GM23338 (cell line): ENCODE measurements around the gene ITGB3. TPM values are rescaled to one million over a fixed set of nuclear protein-coding genes. Genes with fewer than 3 reads are reported as not detected.

Experiments
- ATAC-seq: fragments of 200-7000 bp; cut with Tn5 transposase; 3 replicates; pipeline ENCODE4 v1.9.1; 2020
- DNase-seq: peaks from one replicate; pipeline ENCODE4 v3.0.0-alpha.2; 2015; ENCODE audit warnings: low spot score
- H2AFZ ChIP-seq: fragments of 200-600 bp; sonication (generic); 2 replicates; pipeline ENCODE4 v1.8.0; 2016; ENCODE audit warnings: antibody characterized with exemption, mild to moderate bottlenecking, moderate library complexity
- H3F3A ChIP-seq: fragments of 200-600 bp; sonication (generic); replicated peaks from 2 replicates; pipeline ENCODE4 v1.8.0; 2017; ENCODE audit warnings: antibody characterized with exemption, mixed run types, low read depth
- H3K27ac ChIP-seq: fragments of 200-600 bp; sonication (generic); 2 replicates; pipeline ENCODE4 v1.6.1; 2016; ENCODE audit warnings: low read depth
- H3K27me3 ChIP-seq: fragments of 200-600 bp; sonication (generic); 2 replicates; pipeline ENCODE4 v1.8.0; 2016; ENCODE audit warnings: mild to moderate bottlenecking, mixed run types, moderate library complexity; ENCODE audit not compliant: insufficient read depth
- H3K36me3 ChIP-seq: fragments of 200-600 bp; sonication (generic); 2 replicates; pipeline ENCODE4 v1.8.0; 2016; ENCODE audit warnings: mild to moderate bottlenecking; ENCODE audit not compliant: insufficient read depth
- H3K4me1 ChIP-seq: fragments of 200-600 bp; sonication (generic); 2 replicates; pipeline ENCODE4 v1.8.0; 2016; ENCODE audit warnings: mild to moderate bottlenecking, moderate library complexity; ENCODE audit not compliant: insufficient read depth
- H3K4me2 ChIP-seq: fragments of 200-600 bp; sonication (generic); 2 replicates; pipeline ENCODE4 v1.7.1; 2017; ENCODE audit warnings: mixed run types
- H3K4me3 ChIP-seq: fragments of 200-600 bp; sonication (generic); 2 replicates; pipeline ENCODE4 v1.6.1; 2016; ENCODE audit warnings: mixed run types
- H3K79me2 ChIP-seq: fragments of 200-600 bp; sonication (generic); replicated peaks from 2 replicates; pipeline ENCODE4 v1.8.0; 2017; ENCODE audit warnings: mild to moderate bottlenecking; ENCODE audit not compliant: insufficient read depth
- H3K9me2 ChIP-seq: fragments of 200-600 bp; sonication (generic); 2 replicates; pipeline ENCODE4 v1.8.0; 2017; ENCODE audit not compliant: insufficient read depth
- H4K20me1 ChIP-seq: fragments of 200-600 bp; sonication (generic); replicated peaks from 2 replicates; pipeline ENCODE4 v1.8.0; 2017; ENCODE audit warnings: mild to moderate bottlenecking; ENCODE audit not compliant: insufficient read depth
- H3K27ac Mint-ChIP-seq: 2 replicates; pipeline ENCODE4 v1.8.0; 2020; ENCODE audit warnings: inconsistent platforms, mild to moderate bottlenecking, moderate library complexity, mixed read lengths
- H3K27me3 Mint-ChIP-seq: 3 replicates; pipeline ENCODE4 v1.8.0; 2022; ENCODE audit warnings: low read depth, mild to moderate bottlenecking, moderate library complexity, mixed read lengths, inconsistent platforms; ENCODE audit not compliant: insufficient read depth, poor library complexity
- H3K36me3 Mint-ChIP-seq: 3 replicates; pipeline ENCODE4 v1.8.0; 2021; ENCODE audit warnings: low read depth, mild to moderate bottlenecking, inconsistent platforms, moderate library complexity, mixed read lengths
- H3K4me1 Mint-ChIP-seq: 3 replicates; pipeline ENCODE4 v1.8.0; 2020; ENCODE audit warnings: mild to moderate bottlenecking, inconsistent platforms, mixed read lengths
- H3K4me3 Mint-ChIP-seq: 3 replicates; pipeline ENCODE4 v1.8.0; 2021; ENCODE audit warnings: moderate library complexity, mild to moderate bottlenecking, inconsistent platforms, mixed read lengths
- H3K9me3 Mint-ChIP-seq: 3 replicates; pipeline ENCODE4 v1.8.0; 2020; ENCODE audit warnings: moderate library complexity, mild to moderate bottlenecking, inconsistent platforms, mixed read lengths
- CREB1 ChIP-seq: fragments of 250-450 bp; sonication (Bioruptor Pico); IDR thresholded peaks from 2 replicates; pipeline ENCODE4 v1.5.0; 2020; ENCODE audit warnings: low read depth, mild to moderate bottlenecking, moderate library complexity
- EZH2 ChIP-seq: fragments of 200-600 bp; sonication (generic); IDR thresholded peaks from one replicate; pipeline ENCODE4 v1.8.0; 2017; ENCODE audit warnings: antibody characterized with exemption, mild to moderate bottlenecking, low read depth; ENCODE audit not compliant: unreplicated experiment
- EZH2phosphoT487 ChIP-seq: fragments of 200-600 bp; sonication (generic); IDR thresholded peaks from one replicate; pipeline ENCODE4 v1.8.1; 2018; ENCODE audit warnings: antibody characterized with exemption; ENCODE audit not compliant: unreplicated experiment
- JUNB ChIP-seq: IDR thresholded peaks from one replicate; pipeline ENCODE4 v1.6.1; 2016; ENCODE audit warnings: antibody characterized with exemption; ENCODE audit not compliant: unreplicated experiment
- NANOG ChIP-seq: IDR thresholded peaks from 2 replicates; pipeline ENCODE4 v1.6.1; 2016; ENCODE audit warnings: antibody characterized with exemption, borderline replicate concordance
- POLR2AphosphoS5 ChIP-seq: IDR thresholded peaks from 2 replicates; pipeline ENCODE4 v1.6.1; 2016; ENCODE audit warnings: antibody characterized with exemption, low read depth
- STAT1 ChIP-seq: IDR thresholded peaks from one replicate; pipeline ENCODE4 v1.6.1; 2016; ENCODE audit warnings: antibody characterized with exemption; ENCODE audit not compliant: unreplicated experiment
- ZNF114 ChIP-seq: fragments of 250-450 bp; sonication (Bioruptor Pico); IDR thresholded peaks from 2 replicates; pipeline ENCODE4 v1.5.0; 2020; ENCODE audit warnings: mild to moderate bottlenecking, moderate library complexity
- ZNF331 ChIP-seq: fragments of 250-450 bp; sonication (Bioruptor Pico); IDR thresholded peaks from 2 replicates; pipeline ENCODE4 v1.5.0; 2020; ENCODE audit warnings: low read depth, mild to moderate bottlenecking, moderate library complexity
- polyA plus RNA-seq: library from polyadenylated mRNA; unstranded; fragments of >200 nt; fragmentation: Nextera tagmentation; extraction: Ambion mirVana; gene quantifications from 2 replicates; pipeline ENCODE4 v1.2.1, GENCODE V29; 2016
- total RNA-seq: library from RNA; depleted of rRNA; stranded (reverse); fragments of >200 nt; shearing (Covaris generic); gene quantifications from 2 replicates; pipeline ENCODE4 v1.2.3, GENCODE V29; 2014
- TF ChIP-seq, protein P1 (sequence below), 2 experiments: fragments of 200-600 bp in 1 of 2; sonication (generic) in 1 of 2; conservative IDR thresholded peaks; 2 replicates each; pipeline versions ENCODE4 v1.5.1 to v1.6.1; 2016 to 2017; ENCODE audit warnings: antibody characterized with exemption in 2 of 2, low read depth in 2 of 2, mild to moderate bottlenecking in 2 of 2, moderate library complexity in 1 of 2
- TF ChIP-seq, protein P2 (sequence below): IDR thresholded peaks from one replicate; pipeline ENCODE4 v1.6.1; 2018; ENCODE audit warnings: antibody characterized with exemption; ENCODE audit not compliant: unreplicated experiment
- TF ChIP-seq, protein P3 (sequence below): fragments of 250-450 bp; sonication (Bioruptor Pico); IDR thresholded peaks from 2 replicates; pipeline ENCODE4 v1.5.0; 2020; ENCODE audit warnings: mild to moderate bottlenecking, moderate library complexity
- TF ChIP-seq, protein P4 (sequence below): IDR thresholded peaks from 2 replicates; pipeline ENCODE4 v1.6.1; 2016; ENCODE audit warnings: antibody characterized with exemption

Gene ITGB3
- total and polyA plus RNA-seq, 2 experiments from 2014 or later, result 0.52 TPM; not detected in 1

DNA sequence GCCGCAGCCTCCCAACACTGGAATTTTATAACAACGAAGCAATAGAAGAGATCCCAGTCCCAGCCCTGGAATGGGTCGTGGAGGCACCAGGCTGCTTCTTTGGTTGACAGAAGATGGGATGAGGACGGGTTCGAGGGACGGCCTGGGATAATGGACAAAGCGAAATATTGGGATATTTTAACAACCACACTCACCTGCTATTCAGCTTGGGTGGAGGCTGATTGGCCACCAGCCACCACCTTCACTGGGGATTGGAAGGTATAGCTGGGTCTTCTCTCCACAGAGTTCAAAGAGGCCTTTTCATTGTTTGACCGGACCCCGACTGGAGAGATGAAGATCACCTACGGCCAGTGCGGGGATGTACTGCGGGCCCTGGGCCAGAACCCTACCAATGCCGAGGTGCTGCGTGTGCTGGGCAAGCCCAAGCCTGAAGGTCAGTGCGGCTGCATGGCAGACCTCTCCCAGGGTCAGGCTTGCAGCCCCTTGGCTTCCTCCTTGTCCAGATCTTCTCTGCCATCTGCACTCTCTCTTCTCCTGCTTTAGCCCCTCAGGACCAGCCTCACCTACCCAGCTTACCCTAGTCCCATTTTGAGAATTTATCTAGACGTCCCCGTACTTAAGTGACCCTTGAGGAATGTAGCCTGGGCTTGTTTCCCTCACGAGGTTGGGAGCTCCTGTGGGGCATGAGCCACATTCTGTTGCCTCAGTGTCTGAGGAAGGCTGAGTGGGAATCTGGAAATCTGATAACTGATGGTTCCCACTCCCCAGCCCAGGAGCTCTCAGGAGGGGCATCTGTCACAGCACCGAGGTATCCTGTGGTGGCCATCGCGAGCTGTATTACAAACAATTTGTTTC lies 33.8 kb upstream of the ITGB3 start:
- no peaks in the 10 kb centered on the region for H3K27me3 ChIP-seq
- 0 out of 2 replicates have a peak overlapping the region, but pooled peaks have one; percentile 34 for H3K4me2 ChIP-seq
- peaks cover 16% of the 10 kb centered on the region for H3K9me3 Mint-ChIP-seq
- H3K27ac Mint-ChIP-seq, result no peak overlapping the region
- no peaks in the 10 kb centered on the region for H3K36me3 ChIP-seq
- no peaks in the 10 kb centered on the region for H3K9me2 ChIP-seq
- H3F3A ChIP-seq, result no peaks in the 10 kb centered on the region
- no peak overlapping the region for H3K4me3 Mint-ChIP-seq
- H3K4me1 ChIP-seq, result peaks cover 13% of the 10 kb centered on the region
- no peak overlapping the region for H2AFZ ChIP-seq
- ATAC-seq, result peak; percentile 50
- DNase-seq, result no peak
- no peak overlapping the region for H3K27ac ChIP-seq
- peaks cover 7% of the 10 kb centered on the region; the same call in 2 of the 3 replicates for H3K36me3 Mint-ChIP-seq
- H3K79me2 ChIP-seq, result no peaks in the 10 kb centered on the region
- H3K4me1 Mint-ChIP-seq, result peaks cover 16% of the 10 kb centered on the region
- H3K27me3 Mint-ChIP-seq, result peaks cover 10% of the 10 kb centered on the region
- no peak for TF ChIP-seq STAT1
- TF ChIP-seq CREB1 (CRISPR knock-in tag), result no peak
- TF ChIP-seq, protein P1, sequence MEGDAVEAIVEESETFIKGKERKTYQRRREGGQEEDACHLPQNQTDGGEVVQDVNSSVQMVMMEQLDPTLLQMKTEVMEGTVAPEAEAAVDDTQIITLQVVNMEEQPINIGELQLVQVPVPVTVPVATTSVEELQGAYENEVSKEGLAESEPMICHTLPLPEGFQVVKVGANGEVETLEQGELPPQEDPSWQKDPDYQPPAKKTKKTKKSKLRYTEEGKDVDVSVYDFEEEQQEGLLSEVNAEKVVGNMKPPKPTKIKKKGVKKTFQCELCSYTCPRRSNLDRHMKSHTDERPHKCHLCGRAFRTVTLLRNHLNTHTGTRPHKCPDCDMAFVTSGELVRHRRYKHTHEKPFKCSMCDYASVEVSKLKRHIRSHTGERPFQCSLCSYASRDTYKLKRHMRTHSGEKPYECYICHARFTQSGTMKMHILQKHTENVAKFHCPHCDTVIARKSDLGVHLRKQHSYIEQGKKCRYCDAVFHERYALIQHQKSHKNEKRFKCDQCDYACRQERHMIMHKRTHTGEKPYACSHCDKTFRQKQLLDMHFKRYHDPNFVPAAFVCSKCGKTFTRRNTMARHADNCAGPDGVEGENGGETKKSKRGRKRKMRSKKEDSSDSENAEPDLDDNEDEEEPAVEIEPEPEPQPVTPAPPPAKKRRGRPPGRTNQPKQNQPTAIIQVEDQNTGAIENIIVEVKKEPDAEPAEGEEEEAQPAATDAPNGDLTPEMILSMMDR (conservative IDR thresholded peaks at IDR 0.05; ENCODE audit: low read depth in 2 of 2), result no peak
- no peak for TF ChIP-seq EZH2phosphoT487
- no peak for TF ChIP-seq ZNF114 (CRISPR knock-in tag)
- no peak for TF ChIP-seq POLR2AphosphoS5
- TF ChIP-seq NANOG, result no peak
- TF ChIP-seq EZH2, result no peak
- no peak for TF ChIP-seq JUNB
- TF ChIP-seq, protein P2, sequence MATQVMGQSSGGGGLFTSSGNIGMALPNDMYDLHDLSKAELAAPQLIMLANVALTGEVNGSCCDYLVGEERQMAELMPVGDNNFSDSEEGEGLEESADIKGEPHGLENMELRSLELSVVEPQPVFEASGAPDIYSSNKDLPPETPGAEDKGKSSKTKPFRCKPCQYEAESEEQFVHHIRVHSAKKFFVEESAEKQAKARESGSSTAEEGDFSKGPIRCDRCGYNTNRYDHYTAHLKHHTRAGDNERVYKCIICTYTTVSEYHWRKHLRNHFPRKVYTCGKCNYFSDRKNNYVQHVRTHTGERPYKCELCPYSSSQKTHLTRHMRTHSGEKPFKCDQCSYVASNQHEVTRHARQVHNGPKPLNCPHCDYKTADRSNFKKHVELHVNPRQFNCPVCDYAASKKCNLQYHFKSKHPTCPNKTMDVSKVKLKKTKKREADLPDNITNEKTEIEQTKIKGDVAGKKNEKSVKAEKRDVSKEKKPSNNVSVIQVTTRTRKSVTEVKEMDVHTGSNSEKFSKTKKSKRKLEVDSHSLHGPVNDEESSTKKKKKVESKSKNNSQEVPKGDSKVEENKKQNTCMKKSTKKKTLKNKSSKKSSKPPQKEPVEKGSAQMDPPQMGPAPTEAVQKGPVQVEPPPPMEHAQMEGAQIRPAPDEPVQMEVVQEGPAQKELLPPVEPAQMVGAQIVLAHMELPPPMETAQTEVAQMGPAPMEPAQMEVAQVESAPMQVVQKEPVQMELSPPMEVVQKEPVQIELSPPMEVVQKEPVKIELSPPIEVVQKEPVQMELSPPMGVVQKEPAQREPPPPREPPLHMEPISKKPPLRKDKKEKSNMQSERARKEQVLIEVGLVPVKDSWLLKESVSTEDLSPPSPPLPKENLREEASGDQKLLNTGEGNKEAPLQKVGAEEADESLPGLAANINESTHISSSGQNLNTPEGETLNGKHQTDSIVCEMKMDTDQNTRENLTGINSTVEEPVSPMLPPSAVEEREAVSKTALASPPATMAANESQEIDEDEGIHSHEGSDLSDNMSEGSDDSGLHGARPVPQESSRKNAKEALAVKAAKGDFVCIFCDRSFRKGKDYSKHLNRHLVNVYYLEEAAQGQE, result no peak
- TF ChIP-seq, protein P3, sequence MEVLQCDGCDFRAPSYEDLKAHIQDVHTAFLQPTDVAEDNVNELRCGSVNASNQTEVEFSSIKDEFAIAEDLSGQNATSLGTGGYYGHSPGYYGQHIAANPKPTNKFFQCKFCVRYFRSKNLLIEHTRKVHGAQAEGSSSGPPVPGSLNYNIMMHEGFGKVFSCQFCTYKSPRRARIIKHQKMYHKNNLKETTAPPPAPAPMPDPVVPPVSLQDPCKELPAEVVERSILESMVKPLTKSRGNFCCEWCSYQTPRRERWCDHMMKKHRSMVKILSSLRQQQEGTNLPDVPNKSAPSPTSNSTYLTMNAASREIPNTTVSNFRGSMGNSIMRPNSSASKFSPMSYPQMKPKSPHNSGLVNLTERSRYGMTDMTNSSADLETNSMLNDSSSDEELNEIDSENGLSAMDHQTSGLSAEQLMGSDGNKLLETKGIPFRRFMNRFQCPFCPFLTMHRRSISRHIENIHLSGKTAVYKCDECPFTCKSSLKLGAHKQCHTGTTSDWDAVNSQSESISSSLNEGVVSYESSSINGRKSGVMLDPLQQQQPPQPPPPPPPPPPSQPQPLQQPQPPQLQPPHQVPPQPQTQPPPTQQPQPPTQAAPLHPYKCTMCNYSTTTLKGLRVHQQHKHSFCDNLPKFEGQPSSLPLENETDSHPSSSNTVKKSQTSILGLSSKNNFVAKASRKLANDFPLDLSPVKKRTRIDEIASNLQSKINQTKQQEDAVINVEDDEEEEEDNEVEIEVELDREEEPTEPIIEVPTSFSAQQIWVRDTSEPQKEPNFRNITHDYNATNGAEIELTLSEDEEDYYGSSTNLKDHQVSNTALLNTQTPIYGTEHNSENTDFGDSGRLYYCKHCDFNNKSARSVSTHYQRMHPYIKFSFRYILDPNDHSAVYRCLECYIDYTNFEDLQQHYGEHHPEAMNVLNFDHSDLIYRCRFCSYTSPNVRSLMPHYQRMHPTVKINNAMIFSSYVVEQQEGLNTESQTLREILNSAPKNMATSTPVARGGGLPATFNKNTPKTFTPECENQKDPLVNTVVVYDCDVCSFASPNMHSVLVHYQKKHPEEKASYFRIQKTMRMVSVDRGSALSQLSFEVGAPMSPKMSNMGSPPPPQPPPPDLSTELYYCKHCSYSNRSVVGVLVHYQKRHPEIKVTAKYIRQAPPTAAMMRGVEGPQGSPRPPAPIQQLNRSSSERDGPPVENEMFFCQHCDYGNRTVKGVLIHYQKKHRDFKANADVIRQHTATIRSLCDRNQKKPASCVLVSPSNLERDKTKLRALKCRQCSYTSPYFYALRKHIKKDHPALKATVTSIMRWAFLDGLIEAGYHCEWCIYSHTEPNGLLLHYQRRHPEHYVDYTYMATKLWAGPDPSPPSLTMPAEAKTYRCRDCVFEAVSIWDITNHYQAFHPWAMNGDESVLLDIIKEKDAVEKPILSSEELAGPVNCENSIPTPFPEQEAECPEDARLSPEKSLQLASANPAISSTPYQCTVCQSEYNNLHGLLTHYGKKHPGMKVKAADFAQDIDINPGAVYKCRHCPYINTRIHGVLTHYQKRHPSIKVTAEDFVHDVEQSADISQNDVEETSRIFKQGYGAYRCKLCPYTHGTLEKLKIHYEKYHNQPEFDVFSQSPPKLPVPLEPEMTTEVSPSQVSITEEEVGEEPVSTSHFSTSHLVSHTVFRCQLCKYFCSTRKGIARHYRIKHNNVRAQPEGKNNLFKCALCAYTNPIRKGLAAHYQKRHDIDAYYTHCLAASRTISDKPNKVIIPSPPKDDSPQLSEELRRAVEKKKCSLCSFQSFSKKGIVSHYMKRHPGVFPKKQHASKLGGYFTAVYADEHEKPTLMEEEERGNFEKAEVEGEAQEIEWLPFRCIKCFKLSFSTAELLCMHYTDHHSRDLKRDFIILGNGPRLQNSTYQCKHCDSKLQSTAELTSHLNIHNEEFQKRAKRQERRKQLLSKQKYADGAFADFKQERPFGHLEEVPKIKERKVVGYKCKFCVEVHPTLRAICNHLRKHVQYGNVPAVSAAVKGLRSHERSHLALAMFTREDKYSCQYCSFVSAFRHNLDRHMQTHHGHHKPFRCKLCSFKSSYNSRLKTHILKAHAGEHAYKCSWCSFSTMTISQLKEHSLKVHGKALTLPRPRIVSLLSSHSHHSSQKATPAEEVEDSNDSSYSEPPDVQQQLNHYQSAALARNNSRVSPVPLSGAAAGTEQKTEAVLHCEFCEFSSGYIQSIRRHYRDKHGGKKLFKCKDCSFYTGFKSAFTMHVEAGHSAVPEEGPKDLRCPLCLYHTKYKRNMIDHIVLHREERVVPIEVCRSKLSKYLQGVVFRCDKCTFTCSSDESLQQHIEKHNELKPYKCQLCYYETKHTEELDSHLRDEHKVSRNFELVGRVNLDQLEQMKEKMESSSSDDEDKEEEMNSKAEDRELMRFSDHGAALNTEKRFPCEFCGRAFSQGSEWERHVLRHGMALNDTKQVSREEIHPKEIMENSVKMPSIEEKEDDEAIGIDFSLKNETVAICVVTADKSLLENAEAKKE (CRISPR knock-in tag), result no peak
- no peak for TF ChIP-seq ZNF331 (CRISPR knock-in tag)
- TF ChIP-seq, protein P4, sequence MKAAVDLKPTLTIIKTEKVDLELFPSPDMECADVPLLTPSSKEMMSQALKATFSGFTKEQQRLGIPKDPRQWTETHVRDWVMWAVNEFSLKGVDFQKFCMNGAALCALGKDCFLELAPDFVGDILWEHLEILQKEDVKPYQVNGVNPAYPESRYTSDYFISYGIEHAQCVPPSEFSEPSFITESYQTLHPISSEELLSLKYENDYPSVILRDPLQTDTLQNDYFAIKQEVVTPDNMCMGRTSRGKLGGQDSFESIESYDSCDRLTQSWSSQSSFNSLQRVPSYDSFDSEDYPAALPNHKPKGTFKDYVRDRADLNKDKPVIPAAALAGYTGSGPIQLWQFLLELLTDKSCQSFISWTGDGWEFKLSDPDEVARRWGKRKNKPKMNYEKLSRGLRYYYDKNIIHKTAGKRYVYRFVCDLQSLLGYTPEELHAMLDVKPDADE, result no peak
- H3K4me3 ChIP-seq, result no peak overlapping the region
- no peaks in the 10 kb centered on the region for H4K20me1 ChIP-seq
